RWPE1 (cell line): ENCODE results near the gene CDCA7L.
"Not testable (repeated sequence)": the region's sequence is repeated elsewhere in the genome, so short reads cannot be mapped to it uniquely, and the experiment has no call there.

Experiments
- CTCF ChIA-PET: fragments of 350-600 bp; sonication (Branson Sonifier 250); formaldehyde crosslinking; extraction: SDS; loops from one replicate; lab custom pipeline; 2021; lab: Yijun Ruan, JAX
- POLR2A ChIA-PET: fragments of 400-600 bp; formaldehyde crosslinking; extraction: SDS; loops from one replicate; lab custom pipeline; 2020; ENCODE audit warnings: antibody characterized with exemption; ENCODE audit not compliant: low non-redundant PET; lab: Yijun Ruan, JAX
- DNase-seq: peaks from one replicate; pipeline ENCODE4 v3.0.0; 2012; ENCODE audit warnings: low spot score
- H3K27ac ChIP-seq: fragments of 450-650 bp; 2 replicates; pipeline ENCODE4 v1.5.1; 2017
- TF ChIP-seq, protein P1 (sequence below): fragments of 450-650 bp; conservative IDR thresholded peaks from 2 replicates; pipeline ENCODE4 v1.5.1; 2017; ENCODE audit warnings: low read depth, mild to moderate bottlenecking

The CDCA7L gene

DNA sequence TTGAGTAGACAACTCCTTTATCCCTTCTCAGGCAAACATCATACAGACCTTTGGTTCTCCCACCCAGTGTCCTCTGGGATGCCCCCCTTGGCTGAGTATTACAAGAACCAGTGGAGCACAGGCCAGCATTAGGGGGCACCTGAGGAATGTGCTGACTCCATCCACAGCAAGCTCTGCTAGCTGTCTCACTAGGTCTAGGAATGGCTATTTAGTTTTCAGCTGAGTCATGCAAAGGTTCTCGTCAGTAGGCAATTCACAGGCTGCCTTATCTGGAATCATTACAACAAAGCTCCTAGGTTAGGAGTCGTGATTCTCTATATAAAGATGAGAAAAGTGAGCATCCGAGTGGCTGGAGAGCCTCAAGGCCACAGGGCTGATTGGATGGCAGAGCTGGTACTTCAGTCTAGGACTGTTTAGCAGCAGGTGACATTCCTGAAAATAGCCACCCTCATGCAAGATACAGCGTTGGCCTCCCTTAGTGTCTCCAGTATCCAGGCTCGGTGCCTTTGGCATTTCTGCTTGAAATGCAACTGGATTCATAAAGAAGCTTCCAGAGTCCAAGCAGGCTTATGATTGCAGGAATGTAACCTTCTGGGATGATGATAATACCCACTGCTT lies 75.8 kb downstream of the CDCA7L start:
- ChIA-PET CTCF (interaction anchor here (0.7 kb wide), 1 partner anchor 275 kb away, joined by 6 read pairs; no protein-coding TSS in a partner anchor), POLR2A (no interaction called here)
- DNase-seq = no peak
- H3K27ac ChIP-seq = no peak overlapping the region
- TF ChIP-seq, protein P1, sequence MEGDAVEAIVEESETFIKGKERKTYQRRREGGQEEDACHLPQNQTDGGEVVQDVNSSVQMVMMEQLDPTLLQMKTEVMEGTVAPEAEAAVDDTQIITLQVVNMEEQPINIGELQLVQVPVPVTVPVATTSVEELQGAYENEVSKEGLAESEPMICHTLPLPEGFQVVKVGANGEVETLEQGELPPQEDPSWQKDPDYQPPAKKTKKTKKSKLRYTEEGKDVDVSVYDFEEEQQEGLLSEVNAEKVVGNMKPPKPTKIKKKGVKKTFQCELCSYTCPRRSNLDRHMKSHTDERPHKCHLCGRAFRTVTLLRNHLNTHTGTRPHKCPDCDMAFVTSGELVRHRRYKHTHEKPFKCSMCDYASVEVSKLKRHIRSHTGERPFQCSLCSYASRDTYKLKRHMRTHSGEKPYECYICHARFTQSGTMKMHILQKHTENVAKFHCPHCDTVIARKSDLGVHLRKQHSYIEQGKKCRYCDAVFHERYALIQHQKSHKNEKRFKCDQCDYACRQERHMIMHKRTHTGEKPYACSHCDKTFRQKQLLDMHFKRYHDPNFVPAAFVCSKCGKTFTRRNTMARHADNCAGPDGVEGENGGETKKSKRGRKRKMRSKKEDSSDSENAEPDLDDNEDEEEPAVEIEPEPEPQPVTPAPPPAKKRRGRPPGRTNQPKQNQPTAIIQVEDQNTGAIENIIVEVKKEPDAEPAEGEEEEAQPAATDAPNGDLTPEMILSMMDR = no peak

DNA sequence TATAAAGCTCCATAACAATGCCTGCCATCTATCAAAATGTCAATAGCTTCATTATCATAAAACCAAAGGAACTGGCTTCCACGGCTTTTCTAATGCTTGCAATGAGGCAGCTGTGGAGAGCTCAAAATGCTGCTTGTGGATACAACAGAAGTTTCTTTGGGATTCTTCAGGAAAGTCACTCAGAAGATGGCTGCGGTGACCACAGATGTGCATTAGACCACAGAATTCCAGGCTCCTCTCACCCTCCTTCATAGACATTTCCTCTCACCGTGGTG lies 77.2 kb downstream of the CDCA7L start:
- no peak for DNase-seq
- no peak overlapping the region for H3K27ac ChIP-seq
- CTCF ChIA-PET = no interaction called here
- POLR2A ChIA-PET = no interaction called here
- TF ChIP-seq, protein P1 = no peak

DNA sequence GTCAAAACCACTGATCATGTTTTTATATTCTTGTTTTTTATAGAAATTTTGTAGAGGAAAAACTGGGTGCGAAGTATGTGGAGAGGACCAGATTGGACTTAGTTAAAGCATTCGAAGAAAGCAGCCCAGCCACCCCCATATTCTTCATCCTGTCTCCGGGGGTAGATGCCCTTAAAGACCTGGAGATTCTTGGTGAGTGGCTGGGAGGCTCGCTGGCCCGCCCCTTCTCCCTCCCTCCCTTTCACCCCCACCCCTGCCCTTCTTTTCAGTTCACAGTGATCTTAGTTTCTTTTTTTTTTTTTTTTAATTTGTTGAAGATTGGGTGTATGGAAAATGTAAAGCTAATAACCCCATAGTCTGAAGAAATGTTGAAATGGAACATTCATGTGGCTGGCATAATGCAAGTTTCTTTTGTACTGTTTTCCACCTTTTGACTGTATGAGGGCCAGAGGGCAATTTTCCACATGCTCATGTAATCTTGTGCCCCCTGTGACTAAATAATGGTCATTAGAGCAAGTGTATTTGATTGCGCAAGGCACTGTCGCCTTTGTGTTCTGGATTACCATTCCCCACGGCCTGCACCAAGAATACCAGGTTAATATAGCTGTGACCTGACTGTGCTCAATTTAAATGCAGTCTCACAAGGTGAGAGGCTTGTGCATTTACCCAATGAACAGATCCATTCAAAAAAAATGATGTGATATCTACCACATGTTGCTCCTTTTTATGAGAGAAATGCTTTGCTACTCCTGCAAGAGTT lies 77.7 kb downstream of the CDCA7L start:
- no peak overlapping the region for H3K27ac ChIP-seq
- POLR2A ChIA-PET = no interaction called here

DNA sequence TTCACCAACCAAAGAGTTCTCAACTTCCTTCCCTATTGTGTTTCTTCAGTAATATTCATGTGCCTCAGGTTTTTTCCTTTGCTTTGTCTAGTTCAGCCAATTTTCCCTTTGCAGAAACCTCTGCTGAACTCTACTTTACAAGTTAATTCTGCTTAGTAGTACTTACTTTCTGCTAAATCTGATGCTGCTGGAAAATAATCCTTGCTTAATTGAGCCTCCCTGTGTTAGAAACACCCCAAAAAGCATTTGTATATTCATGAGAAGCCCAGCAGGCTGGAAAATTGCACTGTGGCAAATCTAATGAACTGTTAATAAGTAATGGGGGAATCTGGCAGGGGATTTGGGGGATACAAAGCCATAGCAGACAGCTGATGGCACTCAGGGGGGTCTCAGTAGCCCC lies 78.5 kb downstream of the CDCA7L start:
- no peak overlapping the region for H3K27ac ChIP-seq
- ChIA-PET POLR2A (no interaction called here), CTCF (no interaction called here)
- TF ChIP-seq, protein P1 = no peak
- no peak for DNase-seq

More for the DNA sequence above, 77.7 kb downstream of the CDCA7L start:
- CTCF ChIA-PET = no interaction called here
- no peak for DNase-seq
- TF ChIP-seq, protein P1 = no peak

DNA sequence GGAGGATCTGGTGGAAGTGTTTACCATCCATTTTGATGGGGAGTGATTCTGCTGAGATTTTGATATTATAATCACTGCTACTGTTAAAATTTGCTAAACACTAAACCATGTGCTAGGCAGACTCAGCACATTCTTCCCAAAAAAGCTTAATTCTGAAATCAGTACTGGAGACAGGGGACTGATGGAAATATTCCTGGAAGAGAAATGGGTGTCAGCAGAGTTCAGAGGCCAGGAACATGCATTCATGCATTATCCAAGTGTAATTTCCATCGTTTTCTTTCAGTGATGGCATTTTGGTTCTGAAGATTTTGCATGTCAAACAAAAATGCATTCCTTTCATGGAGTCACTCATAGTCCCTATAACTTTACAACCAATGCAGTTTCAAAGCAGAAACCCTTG lies 79.0 kb downstream of the CDCA7L start:
- CTCF ChIA-PET = no interaction called here
- DNase-seq = no peak
- H3K27ac ChIP-seq = no peak overlapping the region
- TF ChIP-seq, protein P1 = no peak
- POLR2A ChIA-PET = no interaction called here

DNA sequence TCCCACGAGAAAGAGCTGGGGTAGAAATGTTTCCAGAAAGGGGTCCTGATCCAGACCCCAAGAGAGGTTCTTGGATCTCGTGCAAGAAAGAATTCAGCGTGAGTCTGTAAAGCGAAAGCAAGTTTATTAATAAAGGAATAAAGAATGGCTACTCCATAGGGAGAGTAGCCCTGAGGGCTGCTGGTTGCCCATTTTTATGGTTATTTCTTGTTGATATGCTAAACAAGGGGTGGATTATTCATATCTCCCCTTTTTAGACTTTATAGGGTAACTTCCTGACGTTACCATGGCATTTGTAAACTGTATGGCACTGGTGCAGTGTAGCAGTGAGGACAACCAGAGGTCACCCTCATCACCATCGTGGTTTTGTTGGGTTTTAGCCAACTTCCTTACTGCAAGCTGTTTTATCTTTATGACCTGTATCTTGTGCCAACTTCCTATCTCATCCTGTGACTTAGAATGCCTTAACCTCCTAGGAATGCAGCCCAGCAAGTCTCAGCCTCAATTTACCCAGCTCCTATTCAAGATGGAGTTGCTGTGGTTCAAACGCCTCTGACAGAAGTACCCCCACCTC lies 80.0 kb downstream of the CDCA7L start:
- H3K27ac ChIP-seq, POLR2A ChIA-PET, DNase-seq: not testable (repeated sequence)
- CTCF ChIA-PET = interaction anchor here (0.6 kb wide), 1 partner anchor 695 kb away, joined by 3 read pairs; no protein-coding TSS in a partner anchor

DNA sequence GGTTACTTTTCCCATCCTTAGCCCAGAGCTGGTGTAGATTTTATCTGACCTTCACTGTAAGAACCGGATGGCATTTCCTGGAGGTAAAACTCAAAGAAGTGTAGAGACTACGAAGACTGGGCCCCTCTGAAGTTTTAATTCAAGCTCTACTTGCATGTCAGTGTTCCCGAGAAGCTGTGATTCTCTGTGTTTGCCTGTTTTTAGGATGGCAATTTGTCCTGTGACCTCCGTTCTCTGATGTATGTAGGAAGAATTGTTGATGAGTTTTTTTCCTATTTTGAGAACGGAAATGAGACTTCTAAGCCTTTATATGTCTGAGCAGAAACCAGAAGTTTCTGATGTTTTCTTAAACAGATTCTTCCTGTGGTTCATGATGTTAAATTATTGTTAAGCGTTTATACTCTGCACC lies 94.1 kb downstream of the CDCA7L start:
- ChIA-PET CTCF (no interaction called here), POLR2A (no interaction called here)
- no peak for DNase-seq
- TF ChIP-seq, protein P1 = no peak
- no peak overlapping the region for H3K27ac ChIP-seq
